ENCODE data around the gene HDGFL3. TPM values are rescaled to one million over a fixed set of nuclear protein-coding genes. Genes with fewer than 3 reads are reported as not detected.

HDGFL3 gene
- total RNA-seq, 2 donors from 2014 or later = 123 TPM

GRCh38 chr15:83158393-83158792, 49.2 kb downstream of the HDGFL3 start:
- Mint-ChIP-seq H3K36me3 (ENCODE audit: low read depth) (peaks cover 57% of the 10 kb centered on the region), H3K27me3 (ENCODE audit: insufficient read depth) (no peaks in the 10 kb centered on the region), H3K4me3 (no peak overlapping the region), H3K9me3 (no peaks in the 10 kb centered on the region), H3K4me1 (peaks cover 3% of the 10 kb centered on the region), H3K27ac (no peak overlapping the region)
- Histone ChIP-seq H3K4me1 (ENCODE audit: control insufficient read depth, insufficient read depth, low read length) (no peaks in the 10 kb centered on the region), H3K9ac (ENCODE audit: extremely low read depth, low read length, poor library complexity, severe bottlenecking) (no peak overlapping the region), H3K27me3 (ENCODE audit: control insufficient read depth, insufficient read depth, low read length, poor library complexity, severe bottlenecking) (no peaks in the 10 kb centered on the region), H3K36me3 (ENCODE audit: control insufficient read depth, insufficient read depth, low read length) (peaks cover 84% of the 10 kb centered on the region), H3K27ac (ENCODE audit: low read depth, low read length) (no peak overlapping the region), H3K9me3 (ENCODE audit: control insufficient read depth, low read length) (no peaks in the 10 kb centered on the region), H3K4me3 (ENCODE audit: low read length) (no peak overlapping the region)
- TF ChIP-seq, protein P1, sequence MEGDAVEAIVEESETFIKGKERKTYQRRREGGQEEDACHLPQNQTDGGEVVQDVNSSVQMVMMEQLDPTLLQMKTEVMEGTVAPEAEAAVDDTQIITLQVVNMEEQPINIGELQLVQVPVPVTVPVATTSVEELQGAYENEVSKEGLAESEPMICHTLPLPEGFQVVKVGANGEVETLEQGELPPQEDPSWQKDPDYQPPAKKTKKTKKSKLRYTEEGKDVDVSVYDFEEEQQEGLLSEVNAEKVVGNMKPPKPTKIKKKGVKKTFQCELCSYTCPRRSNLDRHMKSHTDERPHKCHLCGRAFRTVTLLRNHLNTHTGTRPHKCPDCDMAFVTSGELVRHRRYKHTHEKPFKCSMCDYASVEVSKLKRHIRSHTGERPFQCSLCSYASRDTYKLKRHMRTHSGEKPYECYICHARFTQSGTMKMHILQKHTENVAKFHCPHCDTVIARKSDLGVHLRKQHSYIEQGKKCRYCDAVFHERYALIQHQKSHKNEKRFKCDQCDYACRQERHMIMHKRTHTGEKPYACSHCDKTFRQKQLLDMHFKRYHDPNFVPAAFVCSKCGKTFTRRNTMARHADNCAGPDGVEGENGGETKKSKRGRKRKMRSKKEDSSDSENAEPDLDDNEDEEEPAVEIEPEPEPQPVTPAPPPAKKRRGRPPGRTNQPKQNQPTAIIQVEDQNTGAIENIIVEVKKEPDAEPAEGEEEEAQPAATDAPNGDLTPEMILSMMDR (conservative IDR thresholded peaks at IDR 0.05) = no peak
- WGBS, 2 experiments (ENCODE audit: insufficient coverage in 1 of 2, insufficient read length in 1 of 2) = no CpG with 5 or more reads among the region's 1 CpG
- no peak for DNase-seq

DNA sequence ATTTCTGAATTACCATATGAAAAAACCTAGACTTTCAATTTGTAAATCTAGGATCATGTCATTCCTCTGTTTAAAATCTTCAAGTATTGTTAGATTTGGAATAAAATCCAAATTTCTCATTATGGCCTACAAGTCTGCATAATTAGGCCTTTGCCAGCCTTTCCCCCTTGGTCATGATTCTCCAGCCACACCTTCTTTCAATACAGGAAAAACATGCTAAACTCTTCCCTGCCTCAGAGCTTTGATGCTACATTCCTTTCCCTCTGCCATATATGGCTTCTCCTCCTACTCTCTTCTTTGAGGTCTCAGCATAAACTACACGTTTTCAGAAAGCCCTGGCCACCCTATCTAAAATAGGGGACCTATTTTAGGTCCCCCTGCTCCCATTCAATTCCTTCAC, 51.7 kb downstream of the HDGFL3 start:
- Histone ChIP-seq H3K9me3 (ENCODE audit: control insufficient read depth, low read length) (no peaks in the 10 kb centered on the region), H3K4me1 (ENCODE audit: control insufficient read depth, insufficient read depth, low read length) (no peaks in the 10 kb centered on the region), H3K36me3 (ENCODE audit: control insufficient read depth, insufficient read depth, low read length) (peaks cover 76% of the 10 kb centered on the region), H3K27ac (ENCODE audit: low read depth, low read length) (no peak overlapping the region), H3K4me3 (ENCODE audit: low read length) (no peak overlapping the region), H3K27me3 (ENCODE audit: control insufficient read depth, insufficient read depth, low read length, poor library complexity, severe bottlenecking) (no peaks in the 10 kb centered on the region), H3K9ac (ENCODE audit: extremely low read depth, low read length, poor library complexity, severe bottlenecking) (no peak overlapping the region)
- H3K4me3 Mint-ChIP-seq = no peak overlapping the region
- no peaks in the 10 kb centered on the region for H3K9me3 Mint-ChIP-seq
- 61% methylated on average over 1 of the region's 1 CpG; no CpG with 5 or more reads in 1 of the 2 experiments for WGBS, 2 experiments (ENCODE audit: insufficient coverage in 1 of 2, insufficient read length in 1 of 2)
- no peak for DNase-seq
- no peaks in the 10 kb centered on the region for H3K27me3 Mint-ChIP-seq (ENCODE audit: insufficient read depth)
- TF ChIP-seq, protein P1 (conservative IDR thresholded peaks at IDR 0.05) = no peak
- H3K27ac Mint-ChIP-seq = no peak overlapping the region
- peaks cover 3% of the 10 kb centered on the region for H3K4me1 Mint-ChIP-seq
- H3K36me3 Mint-ChIP-seq (ENCODE audit: low read depth) = peaks cover 50% of the 10 kb centered on the region

- DNase-seq = no peak
- peaks cover 65% of the 10 kb centered on the region for H3K36me3 Mint-ChIP-seq (ENCODE audit: low read depth)
- H3K4me3 Mint-ChIP-seq = no peak overlapping the region
- Histone ChIP-seq H3K36me3 (ENCODE audit: control insufficient read depth, insufficient read depth, low read length) (peaks cover 86% of the 10 kb centered on the region), H3K4me1 (ENCODE audit: control insufficient read depth, insufficient read depth, low read length) (no peaks in the 10 kb centered on the region), H3K27me3 (ENCODE audit: control insufficient read depth, insufficient read depth, low read length, poor library complexity, severe bottlenecking) (no peaks in the 10 kb centered on the region), H3K9me3 (ENCODE audit: control insufficient read depth, low read length) (no peaks in the 10 kb centered on the region), H3K4me3 (ENCODE audit: low read length) (no peak overlapping the region), H3K27ac (ENCODE audit: low read depth, low read length) (no peak overlapping the region), H3K9ac (ENCODE audit: extremely low read depth, low read length, poor library complexity, severe bottlenecking) (no peak overlapping the region)
- H3K9me3 Mint-ChIP-seq = no peaks in the 10 kb centered on the region
- peaks cover 7% of the 10 kb centered on the region for H3K4me1 Mint-ChIP-seq
- no peaks in the 10 kb centered on the region for H3K27me3 Mint-ChIP-seq (ENCODE audit: insufficient read depth)
- TF ChIP-seq, protein P1 (conservative IDR thresholded peaks at IDR 0.05) = no peak
- 88% methylated on average over 1 of the region's 1 CpG; no CpG with 5 or more reads in 1 of the 2 experiments for WGBS, 2 experiments (ENCODE audit: insufficient coverage in 1 of 2, insufficient read length in 1 of 2)
- no peak overlapping the region for H3K27ac Mint-ChIP-seq
Measured at GRCh38 chr15:83153288-83153687, 54.3 kb downstream of the HDGFL3 start.

Measured in endodermal cell (in vitro differentiated cells).